MM.1S (cell line): ENCODE data around the gene NOL9.

Experiments used
- DNase-seq: peaks from one replicate; pipeline ENCODE4 v3.0.0-alpha.2; 2015
- H2AFZ ChIP-seq: fragments of 300-600 bp; sonication (generic); 2 replicates; pipeline ENCODE4 v1.6.0; 2016; ENCODE audit warnings: antibody characterized with exemption, low read length
- H3F3A ChIP-seq: fragments of 300-600 bp; sonication (generic); 2 replicates; pipeline ENCODE4 v1.6.1; 2016; ENCODE audit warnings: mild to moderate bottlenecking, antibody characterized with exemption, low read length, moderate library complexity, mixed read lengths; ENCODE audit not compliant: insufficient read depth
- H3K27ac ChIP-seq: fragments of 300-600 bp; sonication (generic); 2 replicates; pipeline ENCODE4 v1.5.1; 2016; ENCODE audit warnings: mild to moderate bottlenecking, low read length
- H3K27me3 ChIP-seq: fragments of 300-600 bp; sonication (generic); replicated peaks from 2 replicates; pipeline ENCODE4 v1.6.0; 2016; ENCODE audit warnings: low read length; ENCODE audit not compliant: insufficient read depth
- H3K36me3 ChIP-seq: fragments of 300-600 bp; sonication (generic); replicated peaks from 2 replicates; pipeline ENCODE4 v1.6.1; 2016; ENCODE audit warnings: mild to moderate bottlenecking, low read length, mixed read lengths; ENCODE audit not compliant: insufficient read depth
- H3K4me1 ChIP-seq: fragments of 300-600 bp; sonication (generic); 2 replicates; pipeline ENCODE4 v1.6.1; 2016; ENCODE audit warnings: low read length, mixed read lengths
- H3K4me2 ChIP-seq: fragments of 300-600 bp; sonication (generic); 2 replicates; pipeline ENCODE4 v1.6.0; 2016; ENCODE audit warnings: low read depth, low read length
- H3K4me3 ChIP-seq: fragments of 300-600 bp; sonication (generic); 2 replicates; pipeline ENCODE4 v1.5.1; 2016; ENCODE audit warnings: low read length, mixed read lengths
- H3K79me2 ChIP-seq: fragments of 300-600 bp; sonication (generic); 2 replicates; pipeline ENCODE4 v1.6.1; 2016; ENCODE audit warnings: mixed run types, low read length, mixed read lengths
- H3K9ac ChIP-seq: fragments of 300-600 bp; sonication (generic); 2 replicates; pipeline ENCODE4 v1.6.1; 2016; ENCODE audit warnings: low read length, mixed read lengths
- H3K9me2 ChIP-seq: fragments of 300-600 bp; sonication (generic); replicated peaks from 2 replicates; pipeline ENCODE4 v1.6.1; 2016; ENCODE audit warnings: mild to moderate bottlenecking, low read length, mixed read lengths; ENCODE audit not compliant: insufficient read depth
- H3K9me3 ChIP-seq: fragments of 300-600 bp; sonication (generic); replicated peaks from 2 replicates; pipeline ENCODE4 v1.6.1; 2016; ENCODE audit warnings: mild to moderate bottlenecking, low read length, mixed read lengths; ENCODE audit not compliant: insufficient read depth
- H4K20me1 ChIP-seq: fragments of 300-600 bp; sonication (generic); 2 replicates; pipeline ENCODE4 v1.6.1; 2016; ENCODE audit warnings: mild to moderate bottlenecking, low read length, moderate library complexity, mixed read lengths; ENCODE audit not compliant: insufficient read depth
- EZH2 ChIP-seq: fragments of 300-600 bp; sonication (generic); optimal IDR thresholded peaks from 2 replicates; pipeline ENCODE3; 2017; ENCODE audit warnings: low read depth, mild to moderate bottlenecking, antibody characterized with exemption, low read length, mixed read lengths
- EZH2phosphoT487 ChIP-seq: fragments of 300-600 bp; sonication (generic); IDR thresholded peaks from 2 replicates; pipeline ENCODE4 v1.6.1; 2018; ENCODE audit warnings: antibody characterized with exemption, low read length
- TF ChIP-seq, protein P1 (sequence below): fragments of 300-600 bp; sonication (generic); IDR thresholded peaks from 2 replicates; pipeline ENCODE4 v1.5.1; 2016; ENCODE audit warnings: antibody characterized with exemption, low read length, mixed read lengths

The NOL9 gene

GRCh38 chr1:6519491-6519934 lies 34.8 kb downstream of the NOL9 start:
- Histone ChIP-seq H3K9me3 (no peaks in the 10 kb centered on the region), H3K36me3 (no peaks in the 10 kb centered on the region), H3K4me3 (no peak overlapping the region), H2AFZ (no peak overlapping the region), H3K27ac (no peak overlapping the region), H3K9me2 (no peaks in the 10 kb centered on the region), H3F3A (0 out of 2 replicates have a peak, but pooled peaks cover 3% of the 10 kb centered on the region), H3K27me3 (no peaks in the 10 kb centered on the region), H3K9ac (no peak overlapping the region), H4K20me1 (no peaks in the 10 kb centered on the region), H3K4me1 (no peaks in the 10 kb centered on the region), H3K4me2 (no peak overlapping the region), H3K79me2 (no peaks in the 10 kb centered on the region)
- TF ChIP-seq EZH2phosphoT487 (no peak), EZH2 (no peak)
- TF ChIP-seq, protein P1, sequence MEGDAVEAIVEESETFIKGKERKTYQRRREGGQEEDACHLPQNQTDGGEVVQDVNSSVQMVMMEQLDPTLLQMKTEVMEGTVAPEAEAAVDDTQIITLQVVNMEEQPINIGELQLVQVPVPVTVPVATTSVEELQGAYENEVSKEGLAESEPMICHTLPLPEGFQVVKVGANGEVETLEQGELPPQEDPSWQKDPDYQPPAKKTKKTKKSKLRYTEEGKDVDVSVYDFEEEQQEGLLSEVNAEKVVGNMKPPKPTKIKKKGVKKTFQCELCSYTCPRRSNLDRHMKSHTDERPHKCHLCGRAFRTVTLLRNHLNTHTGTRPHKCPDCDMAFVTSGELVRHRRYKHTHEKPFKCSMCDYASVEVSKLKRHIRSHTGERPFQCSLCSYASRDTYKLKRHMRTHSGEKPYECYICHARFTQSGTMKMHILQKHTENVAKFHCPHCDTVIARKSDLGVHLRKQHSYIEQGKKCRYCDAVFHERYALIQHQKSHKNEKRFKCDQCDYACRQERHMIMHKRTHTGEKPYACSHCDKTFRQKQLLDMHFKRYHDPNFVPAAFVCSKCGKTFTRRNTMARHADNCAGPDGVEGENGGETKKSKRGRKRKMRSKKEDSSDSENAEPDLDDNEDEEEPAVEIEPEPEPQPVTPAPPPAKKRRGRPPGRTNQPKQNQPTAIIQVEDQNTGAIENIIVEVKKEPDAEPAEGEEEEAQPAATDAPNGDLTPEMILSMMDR: no peak
- DNase-seq: no peak

GRCh38 chr1:6517435-6517851 lies 36.9 kb downstream of the NOL9 start:
- H3F3A ChIP-seq: 0 out of 2 replicates have a peak, but pooled peaks cover 3% of the 10 kb centered on the region
- H3K4me2 ChIP-seq: no peak overlapping the region
- H4K20me1 ChIP-seq: no peaks in the 10 kb centered on the region
- DNase-seq: no peak
- H3K79me2 ChIP-seq: no peaks in the 10 kb centered on the region
- TF ChIP-seq, protein P1: no peak
- no peak for TF ChIP-seq EZH2
- no peak for TF ChIP-seq EZH2phosphoT487
- H3K27me3 ChIP-seq: no peaks in the 10 kb centered on the region
- H3K4me3 ChIP-seq: no peak overlapping the region
- no peak overlapping the region for H2AFZ ChIP-seq
- peaks cover 4% of the 10 kb centered on the region; the same call in 1 of the 2 replicates for H3K4me1 ChIP-seq
- no peaks in the 10 kb centered on the region for H3K36me3 ChIP-seq
- no peaks in the 10 kb centered on the region for H3K9me2 ChIP-seq
- no peaks in the 10 kb centered on the region for H3K9me3 ChIP-seq
- H3K27ac ChIP-seq: no peak overlapping the region
- no peak overlapping the region for H3K9ac ChIP-seq

GRCh38 chr1:6515771-6516170 lies 38.5 kb downstream of the NOL9 start:
- no peaks in the 10 kb centered on the region for H3K79me2 ChIP-seq
- no peak for DNase-seq
- H3K4me3 ChIP-seq: no peak overlapping the region
- no peaks in the 10 kb centered on the region for H3K27me3 ChIP-seq
- no peaks in the 10 kb centered on the region for H3K36me3 ChIP-seq
- no peaks in the 10 kb centered on the region for H3K9me3 ChIP-seq
- no peak overlapping the region for H3K9ac ChIP-seq
- no peaks in the 10 kb centered on the region for H4K20me1 ChIP-seq
- H3K4me2 ChIP-seq: no peak overlapping the region
- H3K9me2 ChIP-seq: no peaks in the 10 kb centered on the region
- H2AFZ ChIP-seq: no peak overlapping the region
- H3F3A ChIP-seq: no peaks in the 10 kb centered on the region
- no peak overlapping the region for H3K27ac ChIP-seq
- TF ChIP-seq EZH2phosphoT487: no peak
- TF ChIP-seq, protein P1: no peak
- no peak for TF ChIP-seq EZH2
- H3K4me1 ChIP-seq: peaks cover 4% of the 10 kb centered on the region; the same call in 1 of the 2 replicates
